ENCODE data around the gene HNRNPUL2. TPM values are rescaled to one million over a fixed set of nuclear protein-coding genes. Genes with fewer than 3 reads are reported as not detected.
"Not testable (repeated sequence)": the region's sequence is repeated elsewhere in the genome, so short reads cannot be mapped to it uniquely, and the experiment has no call there.

HNRNPUL2 gene
- polyA plus RNA-seq, 3 donors = 0.33 to 13.8 (median 0.88) TPM

DNA sequence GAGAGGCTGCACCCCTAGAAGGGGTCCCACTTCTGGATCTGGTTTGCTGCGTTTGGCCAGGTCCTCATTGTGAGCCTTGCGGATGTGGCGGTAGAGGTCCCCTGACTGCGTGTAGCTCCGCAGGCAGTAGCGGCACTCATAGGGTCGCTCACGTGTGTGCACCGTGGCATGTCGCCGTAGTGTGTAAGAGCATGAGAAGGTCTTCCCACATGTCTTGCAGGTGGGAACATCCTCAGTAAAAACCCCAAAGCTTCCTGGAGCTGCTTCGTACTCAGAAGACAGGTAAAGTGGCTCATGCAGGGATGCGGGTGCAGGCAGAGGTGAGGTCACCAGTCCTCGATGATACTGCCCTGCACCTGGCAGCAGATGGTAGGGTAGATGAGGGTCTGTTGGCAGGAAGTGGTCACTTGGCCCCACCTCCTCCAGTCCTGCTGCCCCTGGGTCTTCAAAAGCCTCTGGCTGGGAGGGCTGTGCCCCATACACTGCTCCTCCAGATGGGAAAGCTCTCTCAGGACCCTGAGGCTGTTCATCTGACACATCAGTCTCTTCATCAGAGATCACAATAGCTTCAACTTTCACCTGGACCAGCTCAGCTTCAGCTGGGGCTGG is 25.0 kb upstream of the HNRNPUL2 start:
- Histone ChIP-seq H3K79me2 (ENCODE audit: insufficient read depth, low read length) (peaks cover 36% of the 10 kb centered on the region), H3K36me3 (replicated peaks in 1 of 2; ENCODE audit: control insufficient read depth in 1 of 2, insufficient read depth in 2 of 2, low read length in 2 of 2) (peaks cover 9 to 28% of the 10 kb centered on the region in 2 donors), H3K9me3 (replicated peaks in 1 of 2; ENCODE audit: control insufficient read depth in 1 of 2, insufficient read depth in 1 of 2, low read length in 2 of 2) (no peaks in the 10 kb centered on the region), H3K4me1 (ENCODE audit: control insufficient read depth in 1 of 2, insufficient read depth in 2 of 2, low read length in 2 of 2) (peaks cover 12 to 19% of the 10 kb centered on the region in 2 donors), H3K4me2 (replicated peaks; ENCODE audit: extremely low read depth, low read length, poor library complexity, severe bottlenecking) (no peak overlapping the region), H3K9ac (ENCODE audit: insufficient read depth, low read length, poor library complexity, severe bottlenecking) (no peak overlapping the region), H4K20me1 (ENCODE audit: insufficient read depth, low read length) (no peaks in the 10 kb centered on the region), H2AFZ (ENCODE audit: insufficient read depth, low read depth, low read length, poor library complexity, severe bottlenecking) (no peak overlapping the region), H3K27ac (ENCODE audit: low read depth in 1 of 2, low read length in 2 of 2) (peak overlapping the region in 1 of 2 donors; percentile 92), H3K4me3 (replicated peaks in 1 of 3; ENCODE audit: low read depth in 2 of 3, low read length in 3 of 3) (no peak overlapping the region), H3K27me3 (ENCODE audit: control insufficient read depth in 2 of 2, insufficient read depth in 2 of 2, low read length in 2 of 2) (no peaks in the 10 kb centered on the region)
- intact Hi-C loops (cut with micrococcal nuclease) = no loop called here
- no peak for DNase-seq
- H3K36me3 Mint-ChIP-seq = peaks cover 14 to 41% of the 10 kb centered on the region in 2 donors
- H3K27ac Mint-ChIP-seq = peak overlapping the region in 2 of 7 donors; percentile 13 to 81
- no peaks in the 10 kb centered on the region for H3K9me3 Mint-ChIP-seq
- peaks cover 0 to 2% (median 0%) of the 10 kb centered on the region in 3 donors for H3K27me3 Mint-ChIP-seq (ENCODE audit: low read depth in 3 of 3)
- H3K4me3 Mint-ChIP-seq = no peak overlapping the region
- TF ChIP-seq, protein P1, sequence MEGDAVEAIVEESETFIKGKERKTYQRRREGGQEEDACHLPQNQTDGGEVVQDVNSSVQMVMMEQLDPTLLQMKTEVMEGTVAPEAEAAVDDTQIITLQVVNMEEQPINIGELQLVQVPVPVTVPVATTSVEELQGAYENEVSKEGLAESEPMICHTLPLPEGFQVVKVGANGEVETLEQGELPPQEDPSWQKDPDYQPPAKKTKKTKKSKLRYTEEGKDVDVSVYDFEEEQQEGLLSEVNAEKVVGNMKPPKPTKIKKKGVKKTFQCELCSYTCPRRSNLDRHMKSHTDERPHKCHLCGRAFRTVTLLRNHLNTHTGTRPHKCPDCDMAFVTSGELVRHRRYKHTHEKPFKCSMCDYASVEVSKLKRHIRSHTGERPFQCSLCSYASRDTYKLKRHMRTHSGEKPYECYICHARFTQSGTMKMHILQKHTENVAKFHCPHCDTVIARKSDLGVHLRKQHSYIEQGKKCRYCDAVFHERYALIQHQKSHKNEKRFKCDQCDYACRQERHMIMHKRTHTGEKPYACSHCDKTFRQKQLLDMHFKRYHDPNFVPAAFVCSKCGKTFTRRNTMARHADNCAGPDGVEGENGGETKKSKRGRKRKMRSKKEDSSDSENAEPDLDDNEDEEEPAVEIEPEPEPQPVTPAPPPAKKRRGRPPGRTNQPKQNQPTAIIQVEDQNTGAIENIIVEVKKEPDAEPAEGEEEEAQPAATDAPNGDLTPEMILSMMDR (IDR thresholded peaks at IDR 0.05) = no peak
- WGBS (ENCODE audit: insufficient coverage) = 99% methylated on average over 8 of the region's 14 CpGs
- H3K4me1 Mint-ChIP-seq = peaks cover 23% of the 10 kb centered on the region

DNA sequence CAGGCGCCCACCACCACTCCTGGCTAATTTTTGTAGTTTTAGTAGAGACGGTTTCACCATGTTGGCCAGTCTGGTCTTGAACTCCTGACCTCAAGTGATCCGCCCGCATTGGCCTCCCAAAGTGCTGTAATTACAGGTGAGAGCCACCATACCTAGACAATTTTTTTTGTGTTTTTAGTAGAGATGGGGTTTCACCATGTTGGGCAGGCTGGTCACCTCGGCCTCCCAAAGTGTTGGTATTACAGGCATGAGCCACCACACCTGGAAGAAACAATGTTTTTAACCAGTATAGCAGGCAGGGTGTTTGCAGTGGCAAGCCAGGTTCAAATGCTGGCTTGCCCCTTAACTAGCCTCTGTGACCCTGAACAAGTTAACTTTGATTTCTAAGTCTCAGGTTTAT is 22.7 kb upstream of the HNRNPUL2 start:
- H3K9me3 ChIP-seq (replicated peaks in 1 of 2; ENCODE audit: control insufficient read depth in 1 of 2, insufficient read depth in 1 of 2, low read length in 2 of 2); H3K27ac ChIP-seq (ENCODE audit: low read depth in 1 of 2, low read length in 2 of 2); H4K20me1 ChIP-seq (ENCODE audit: insufficient read depth, low read length); H3K4me3 Mint-ChIP-seq; intact Hi-C loops (cut with micrococcal nuclease); H3K9ac ChIP-seq (ENCODE audit: insufficient read depth, low read length, poor library complexity, severe bottlenecking); H3K27me3 Mint-ChIP-seq (ENCODE audit: low read depth in 3 of 3); DNase-seq; H3K4me3 ChIP-seq (replicated peaks in 1 of 3; ENCODE audit: low read depth in 2 of 3, low read length in 3 of 3); H3K9me3 Mint-ChIP-seq; H3K4me2 ChIP-seq (replicated peaks; ENCODE audit: extremely low read depth, low read length, poor library complexity, severe bottlenecking); H3K27me3 ChIP-seq (ENCODE audit: control insufficient read depth in 2 of 2, insufficient read depth in 2 of 2, low read length in 2 of 2); H2AFZ ChIP-seq (ENCODE audit: insufficient read depth, low read depth, low read length, poor library complexity, severe bottlenecking): not testable (repeated sequence)
- H3K4me1 Mint-ChIP-seq = peaks cover 23% of the 10 kb centered on the region
- H3K36me3 Mint-ChIP-seq = peaks cover 14 to 41% of the 10 kb centered on the region in 2 donors
- WGBS (ENCODE audit: insufficient coverage) = no CpG with 5 or more reads among the region's 5 CpGs
- H3K27ac Mint-ChIP-seq = peak overlapping the region in 2 of 7 donors; percentile 26 to 30
- Histone ChIP-seq H3K79me2 (ENCODE audit: insufficient read depth, low read length) (peaks cover 36% of the 10 kb centered on the region), H3K4me1 (ENCODE audit: control insufficient read depth in 1 of 2, insufficient read depth in 2 of 2, low read length in 2 of 2) (peaks cover 12 to 19% of the 10 kb centered on the region in 2 donors), H3K36me3 (replicated peaks in 1 of 2; ENCODE audit: control insufficient read depth in 1 of 2, insufficient read depth in 2 of 2, low read length in 2 of 2) (peaks cover 9 to 28% of the 10 kb centered on the region in 2 donors)
